Tibial nerve (tissue), 4 donors: ENCODE data around the gene FBXO47. TPM values are rescaled to one million over a fixed set of nuclear protein-coding genes. Genes with fewer than 3 reads are reported as not detected.
"Not testable (repeated sequence)": the region's sequence is repeated elsewhere in the genome, so short reads cannot be mapped to it uniquely, and the experiment has no call there.

ENCODE experiments used
- DNase-seq, 2 donors: peaks; one replicate each; pipeline ENCODE4 v3.0.0-alpha.2; 2019; ENCODE audit warnings: low spot score in 2 of 2
- H3K27ac ChIP-seq, 4 donors: fragments of 200-600 bp; sonication (generic) in 3 of 4; one replicate each; pipeline ENCODE4 v1.5.1; 2017 to 2019; ENCODE audit warnings: mild to moderate bottlenecking in 1 of 4
- H3K27me3 ChIP-seq, 2 donors: fragments of 200-600 bp; sonication (generic) in 1 of 2; one replicate each; pipeline versions ENCODE4 v1.5.1 to v1.6.0; 2017 to 2019
- H3K36me3 ChIP-seq, 3 donors: fragments of 200-600 bp; sonication (generic); one replicate each; pipeline ENCODE4 v1.5.1; 2018 to 2019
- H3K4me1 ChIP-seq, 4 donors: fragments of 200-600 bp; sonication (generic) in 3 of 4; one replicate each; pipeline ENCODE4 v1.5.1; 2017 to 2019
- H3K4me3 ChIP-seq, 4 donors: fragments of 200-600 bp; sonication (generic) in 3 of 4; one replicate each; pipeline ENCODE4 v1.5.1; 2017 to 2019; ENCODE audit warnings: mild to moderate bottlenecking in 1 of 4, moderate library complexity in 1 of 4
- H3K9me3 ChIP-seq, 4 donors: fragments of 200-600 bp; sonication (generic) in 3 of 4; one replicate each; pipeline ENCODE4 v1.5.1; 2017 to 2019
- EP300 ChIP-seq, 2 donors: sonication (generic); formaldehyde crosslinking; IDR thresholded peaks; one replicate each; pipeline ENCODE4 v1.6.1; 2017; ENCODE audit warnings: antibody characterized with exemption in 2 of 2, mild to moderate bottlenecking in 1 of 2
- POLR2A ChIP-seq, 2 donors: fragments of 450-650 bp; IDR thresholded peaks; one replicate each; pipeline ENCODE4 v1.6.1; 2017; ENCODE audit warnings: antibody characterized with exemption in 2 of 2, mild to moderate bottlenecking in 2 of 2, moderate library complexity in 2 of 2
- WGBS, 2 donors: methylation state at CpG; one replicate each; pipeline ENCODE4 v1.1.5; 2018; 5-methylcytosine and 5-hydroxymethylcytosine counted together
- total RNA-seq, 4 donors: library from RNA; depleted of rRNA; stranded (reverse); fragments of >200 nt; gene quantifications; one replicate each; pipeline ENCODE4 v1.1.0, GENCODE V29; 2016
- TF ChIP-seq, protein P1 (sequence below), 5 experiments: fragments of 200-600 bp in 3 of 5; fragments of 450-650 bp in 2 of 5; sonication (generic) in 3 of 5; IDR thresholded peaks; one replicate each; pipeline ENCODE4 v1.5.1; 2016 to 2019; ENCODE audit warnings: antibody characterized with exemption in 5 of 5, mild to moderate bottlenecking in 3 of 5, moderate library complexity in 2 of 5

Gene FBXO47
- total RNA-seq, 4 donors from 2014 or later: not detected

DNA sequence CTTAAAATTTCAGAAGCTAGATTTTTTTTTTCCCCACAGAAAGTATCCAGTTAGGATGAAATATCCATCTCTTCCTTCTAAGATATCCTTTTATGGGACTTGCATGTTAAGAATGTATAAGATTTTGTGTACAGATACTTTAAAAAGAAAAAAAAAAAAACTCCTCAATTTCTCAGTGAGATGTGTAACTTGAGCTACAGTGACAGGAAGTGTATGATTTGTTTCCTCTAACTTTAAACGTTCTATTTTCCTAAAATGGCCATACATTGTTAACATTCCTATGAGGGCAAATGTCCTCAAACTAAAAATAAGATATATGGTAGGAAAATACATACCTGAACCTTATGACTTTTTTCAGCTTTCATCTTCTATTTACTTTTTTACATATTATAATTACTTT, 8.9 kb downstream of the FBXO47 start:
- no peaks in the 10 kb centered on the region for H3K4me1 ChIP-seq
- no peak for TF ChIP-seq EP300 (IDR thresholded peaks at IDR 0.05)
- no peak for TF ChIP-seq POLR2A (IDR thresholded peaks at IDR 0.05)
- TF ChIP-seq, protein P1, sequence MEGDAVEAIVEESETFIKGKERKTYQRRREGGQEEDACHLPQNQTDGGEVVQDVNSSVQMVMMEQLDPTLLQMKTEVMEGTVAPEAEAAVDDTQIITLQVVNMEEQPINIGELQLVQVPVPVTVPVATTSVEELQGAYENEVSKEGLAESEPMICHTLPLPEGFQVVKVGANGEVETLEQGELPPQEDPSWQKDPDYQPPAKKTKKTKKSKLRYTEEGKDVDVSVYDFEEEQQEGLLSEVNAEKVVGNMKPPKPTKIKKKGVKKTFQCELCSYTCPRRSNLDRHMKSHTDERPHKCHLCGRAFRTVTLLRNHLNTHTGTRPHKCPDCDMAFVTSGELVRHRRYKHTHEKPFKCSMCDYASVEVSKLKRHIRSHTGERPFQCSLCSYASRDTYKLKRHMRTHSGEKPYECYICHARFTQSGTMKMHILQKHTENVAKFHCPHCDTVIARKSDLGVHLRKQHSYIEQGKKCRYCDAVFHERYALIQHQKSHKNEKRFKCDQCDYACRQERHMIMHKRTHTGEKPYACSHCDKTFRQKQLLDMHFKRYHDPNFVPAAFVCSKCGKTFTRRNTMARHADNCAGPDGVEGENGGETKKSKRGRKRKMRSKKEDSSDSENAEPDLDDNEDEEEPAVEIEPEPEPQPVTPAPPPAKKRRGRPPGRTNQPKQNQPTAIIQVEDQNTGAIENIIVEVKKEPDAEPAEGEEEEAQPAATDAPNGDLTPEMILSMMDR (IDR thresholded peaks at IDR 0.05): no peak
- no peak overlapping the region for H3K27ac ChIP-seq
- no peak overlapping the region for H3K4me3 ChIP-seq
- no peaks in the 10 kb centered on the region for H3K27me3 ChIP-seq
- H3K36me3 ChIP-seq: no peaks in the 10 kb centered on the region
- H3K9me3 ChIP-seq: no peaks in the 10 kb centered on the region
- 4% methylated on average over 1 of the region's 1 CpG for WGBS, 2 donors
- DNase-seq: no peak

- not testable (repeated sequence) for H3K27me3 ChIP-seq, DNase-seq
- 85 to 89% methylated on average over 7 of the region's 7 CpGs for WGBS, 2 donors
These were observed 13.4 kb downstream of the FBXO47 start for GRCh38 chr17:38953800-38954199.

DNA sequence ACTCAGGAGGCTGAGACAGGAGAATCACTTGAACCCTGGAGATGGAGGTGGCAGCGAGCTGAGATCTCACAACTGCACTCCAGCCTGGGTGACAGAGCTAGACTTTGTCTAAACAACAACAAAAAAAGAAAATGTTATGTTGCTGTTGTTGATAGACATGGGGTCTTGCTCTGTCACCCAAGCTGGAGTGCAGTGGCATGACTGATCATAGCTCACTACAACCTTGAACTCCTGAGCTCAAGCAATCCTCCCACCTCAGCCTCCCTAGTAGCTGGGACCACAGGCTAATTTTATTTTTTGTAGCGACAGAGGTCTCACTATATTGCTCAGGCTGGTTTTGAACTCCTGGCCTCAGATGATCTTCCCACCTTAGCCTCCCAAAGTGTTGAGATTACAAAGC, 20.0 kb downstream of the FBXO47 start:
- H3K36me3 ChIP-seq: no peaks in the 10 kb centered on the region
- 87% methylated on average over 2 of the region's 2 CpGs for WGBS, 2 donors
- no peak overlapping the region for H3K27ac ChIP-seq
- H3K4me3 ChIP-seq: no peak overlapping the region
- no peaks in the 10 kb centered on the region for H3K9me3 ChIP-seq
- peaks cover 0 to 16% (median 3%) of the 10 kb centered on the region in 4 donors for H3K4me1 ChIP-seq
- TF ChIP-seq POLR2A (IDR thresholded peaks at IDR 0.05) (no peak), EP300 (IDR thresholded peaks at IDR 0.05) (no peak)
- TF ChIP-seq, protein P1 (IDR thresholded peaks at IDR 0.05): no peak
- no peak for DNase-seq
- H3K27me3 ChIP-seq: no peaks in the 10 kb centered on the region

More at GRCh38 chr17:38953800-38954199, 13.4 kb downstream of the FBXO47 start:
- not testable (repeated sequence) for H3K4me1 ChIP-seq, H3K4me3 ChIP-seq, H3K9me3 ChIP-seq, H3K36me3 ChIP-seq, H3K27ac ChIP-seq

- 61 to 72% methylated on average over 8 of the region's 8 CpGs for WGBS, 2 donors
- no peak overlapping the region for H3K4me3 ChIP-seq
- no peaks in the 10 kb centered on the region for H3K27me3 ChIP-seq
- TF ChIP-seq POLR2A (IDR thresholded peaks at IDR 0.05) (no peak), EP300 (IDR thresholded peaks at IDR 0.05) (no peak)
- TF ChIP-seq, protein P1 (IDR thresholded peaks at IDR 0.05): no peak
- no peak overlapping the region for H3K27ac ChIP-seq
- H3K4me1 ChIP-seq: peaks cover 0 to 20% (median 3%) of the 10 kb centered on the region in 4 donors
- H3K9me3 ChIP-seq: no peaks in the 10 kb centered on the region
- no peaks in the 10 kb centered on the region for H3K36me3 ChIP-seq
- no peak for DNase-seq
These were observed 23.6 kb downstream of the FBXO47 start for GRCh38 chr17:38943607-38944006.

- no peak overlapping the region for H3K27ac ChIP-seq
- TF ChIP-seq, protein P1 (IDR thresholded peaks at IDR 0.05): no peak
- TF ChIP-seq EP300 (IDR thresholded peaks at IDR 0.05) (no peak), POLR2A (IDR thresholded peaks at IDR 0.05) (no peak)
- WGBS, 2 donors: 14 to 22% methylated on average over 4 of the region's 4 CpGs
- no peaks in the 10 kb centered on the region for H3K27me3 ChIP-seq
- H3K9me3 ChIP-seq: no peaks in the 10 kb centered on the region
- no peak overlapping the region for H3K4me3 ChIP-seq
- no peak for DNase-seq
- peaks cover 0 to 20% (median 3%) of the 10 kb centered on the region in 4 donors for H3K4me1 ChIP-seq
- H3K36me3 ChIP-seq: no peaks in the 10 kb centered on the region
These were observed 24.4 kb downstream of the FBXO47 start for GRCh38 chr17:38942696-38943334.
